KG1 (cell line): ENCODE results near the gene CA10.

ENCODE experiments used
- DNase-seq: peaks from one replicate; lab custom pipeline; 2025; lab: John Stamatoyannopoulos, UW

CA10 gene

GRCh38 chr17:51646539-51646938 is 512.0 kb downstream of the CA10 start:
- no peak for DNase-seq

- no peak for DNase-seq
These were observed 513.5 kb downstream of the CA10 start for GRCh38 chr17:51645056-51645455.

GRCh38 chr17:51643702-51644490 is 514.6 kb downstream of the CA10 start:
- no peak for DNase-seq

DNA sequence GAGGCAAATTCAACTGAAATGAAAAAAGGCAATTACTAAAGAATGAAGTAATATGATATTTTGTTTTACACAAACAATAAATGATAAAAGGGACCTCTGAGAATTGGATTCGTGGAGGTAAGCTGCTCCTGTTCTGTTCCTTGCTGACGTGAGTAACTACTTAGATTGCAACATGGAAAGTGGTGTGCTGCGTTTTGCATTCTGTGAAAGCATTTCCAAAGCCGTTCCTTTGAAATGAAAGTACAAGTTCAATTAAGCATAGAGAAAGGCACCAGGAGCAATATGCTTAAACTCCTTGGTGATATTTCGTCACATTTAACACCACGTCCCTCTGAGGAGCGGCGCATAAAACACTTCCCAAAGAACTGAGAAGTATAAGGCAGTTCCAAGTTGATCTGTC is 516.5 kb downstream of the CA10 start:
- DNase-seq: no peak

DNA sequence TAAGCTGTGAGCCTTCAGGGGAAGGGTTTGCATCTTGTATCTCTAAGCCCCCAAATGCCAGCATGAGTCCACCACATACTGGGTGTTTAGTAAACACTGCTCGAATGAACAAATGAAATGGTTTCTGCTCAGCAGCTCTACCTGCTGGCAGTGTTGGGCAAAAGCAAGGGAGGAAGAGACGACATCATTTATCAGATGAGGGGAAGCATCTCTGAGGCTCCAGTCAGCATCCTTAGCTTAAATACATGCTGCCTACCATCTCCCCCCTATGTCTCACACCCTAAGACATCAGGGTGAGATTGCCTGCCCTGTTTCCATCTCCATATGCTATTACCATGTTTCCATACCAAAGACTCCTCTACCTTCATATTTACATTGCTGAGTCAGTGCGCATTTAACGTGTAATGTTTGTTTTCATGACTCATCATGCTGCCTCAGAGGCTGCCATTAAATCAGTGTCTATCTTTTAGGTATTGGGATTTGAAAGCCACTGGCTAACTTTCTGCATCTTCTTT is 518.3 kb downstream of the CA10 start:
- DNase-seq: no peak

GRCh38 chr17:51638971-51639370 is 519.5 kb downstream of the CA10 start:
- DNase-seq: no peak

DNA sequence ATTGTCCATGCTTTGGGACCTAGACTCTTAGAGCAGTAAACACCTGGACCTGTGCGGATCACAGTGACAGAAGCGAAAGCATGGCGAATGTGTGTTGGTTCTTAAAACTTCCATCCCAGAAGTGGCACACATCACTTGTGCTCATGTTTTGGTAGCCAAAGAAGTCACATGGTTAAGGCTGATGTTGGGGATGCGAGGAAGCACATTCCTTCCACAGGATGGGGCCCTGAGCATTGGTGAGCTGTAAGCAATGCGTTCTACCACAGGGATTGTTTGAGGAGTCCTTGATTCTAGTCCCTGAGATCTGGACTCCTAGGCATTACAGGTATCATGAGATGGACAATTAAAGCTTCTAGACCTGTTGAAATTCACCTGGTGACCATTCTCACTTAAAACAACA is 522.2 kb downstream of the CA10 start:
- DNase-seq: no peak

DNA sequence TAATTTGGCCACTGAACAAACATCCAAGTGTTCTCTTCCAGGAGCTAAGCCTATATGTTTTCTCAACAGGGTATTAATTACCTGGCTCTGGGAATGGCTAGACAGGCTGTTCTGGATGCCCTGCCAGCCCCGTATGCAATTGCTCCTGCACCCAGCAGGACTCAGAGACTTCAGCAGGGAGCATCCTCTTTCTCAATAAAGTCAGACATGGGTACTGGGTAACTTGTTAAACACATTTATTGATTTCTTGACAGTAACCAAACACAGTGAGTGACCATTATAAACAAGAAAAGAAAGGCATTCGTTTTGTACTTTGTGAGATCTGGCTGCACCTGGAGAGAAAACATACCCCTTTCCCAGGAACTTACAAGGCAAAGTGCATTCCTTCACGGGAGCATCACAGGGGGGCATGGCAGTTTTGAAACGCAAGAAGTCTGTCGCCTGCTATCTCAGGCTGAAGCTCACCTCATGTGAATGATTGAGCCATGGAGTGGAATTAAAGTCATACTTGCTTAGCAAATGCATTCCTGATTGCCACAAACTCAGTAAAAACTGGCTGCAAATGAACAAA is 528.3 kb downstream of the CA10 start:
- DNase-seq: no peak

DNA sequence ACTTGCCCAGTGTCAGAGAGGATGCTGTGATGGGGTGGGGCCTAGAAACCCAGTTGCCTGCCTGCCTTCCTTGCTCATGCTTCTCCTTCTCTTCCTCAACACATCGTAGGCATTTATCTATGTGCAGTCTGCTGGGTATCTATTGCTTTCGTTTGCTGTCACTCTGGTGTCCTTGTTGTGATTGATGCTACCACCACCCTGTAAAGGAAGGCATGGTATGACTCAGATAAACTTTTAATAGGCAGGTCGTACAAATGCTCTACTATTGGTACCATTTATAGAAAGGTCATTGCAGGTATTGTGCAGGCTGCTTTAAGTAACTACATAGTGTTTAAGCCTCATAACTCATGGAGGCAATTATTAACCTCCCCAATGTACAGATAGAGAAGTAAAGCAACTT is 529.3 kb downstream of the CA10 start:
- no peak for DNase-seq

DNA sequence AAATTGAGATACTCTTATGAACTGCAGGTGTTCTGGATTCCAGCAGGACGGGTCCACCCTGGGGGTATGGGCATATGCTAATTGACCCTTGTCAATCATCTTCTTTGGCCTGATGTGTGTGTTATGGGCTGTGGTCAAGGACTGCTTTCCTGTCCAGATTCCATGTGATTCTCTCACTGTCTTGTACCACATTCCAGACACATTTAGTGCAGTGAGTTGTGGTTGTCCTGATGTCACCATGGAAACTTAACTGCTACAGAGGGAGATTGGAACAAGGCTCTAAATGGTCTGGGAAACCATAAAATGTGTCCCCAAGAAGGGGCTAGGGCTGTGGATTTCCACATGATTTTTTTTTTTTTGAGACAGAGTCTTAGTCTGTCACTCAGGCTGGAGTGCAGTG is 530.7 kb downstream of the CA10 start:
- DNase-seq: no peak

DNA sequence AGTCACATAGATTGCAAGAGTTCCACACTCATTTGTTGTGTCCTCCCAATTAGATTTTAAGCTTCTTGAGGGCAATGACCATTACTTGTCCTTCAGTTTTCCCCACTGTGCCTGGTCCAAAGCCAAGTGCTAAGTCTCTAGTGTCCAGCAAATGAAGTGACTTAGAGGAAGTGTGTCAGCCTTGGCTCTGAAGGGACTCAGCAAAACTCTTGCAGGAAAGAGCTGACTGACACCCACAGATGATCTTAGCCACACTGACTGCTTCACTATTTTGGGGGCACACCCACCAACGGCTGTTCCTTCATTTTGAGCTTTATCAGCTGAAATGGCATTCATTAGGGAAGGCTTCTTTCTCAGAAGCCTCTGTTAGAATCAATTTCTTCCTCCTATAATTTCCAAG is 540.0 kb downstream of the CA10 start:
- DNase-seq: no peak

DNA sequence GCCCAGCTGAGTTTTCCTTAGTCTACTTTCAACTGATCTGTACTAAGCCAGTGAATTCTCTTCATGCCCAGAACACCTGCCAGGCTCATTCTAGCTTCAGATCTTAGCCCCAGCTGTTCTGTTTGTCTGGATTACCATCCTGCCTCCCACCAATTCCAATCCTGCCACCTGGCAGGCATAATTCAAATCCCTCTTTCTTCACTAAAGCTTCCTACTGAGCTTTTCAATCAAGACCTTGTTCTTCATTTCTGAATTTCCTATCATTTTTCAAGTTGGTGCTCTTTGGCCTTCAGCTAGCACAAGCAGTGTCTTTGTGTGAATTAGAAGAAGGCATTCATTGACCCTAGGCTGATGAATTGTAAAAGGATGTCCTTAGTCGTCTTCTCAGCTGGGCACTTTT is 540.5 kb downstream of the CA10 start:
- no peak for DNase-seq

GRCh38 chr17:51613255-51613654 is 545.3 kb downstream of the CA10 start:
- DNase-seq: no peak

DNA sequence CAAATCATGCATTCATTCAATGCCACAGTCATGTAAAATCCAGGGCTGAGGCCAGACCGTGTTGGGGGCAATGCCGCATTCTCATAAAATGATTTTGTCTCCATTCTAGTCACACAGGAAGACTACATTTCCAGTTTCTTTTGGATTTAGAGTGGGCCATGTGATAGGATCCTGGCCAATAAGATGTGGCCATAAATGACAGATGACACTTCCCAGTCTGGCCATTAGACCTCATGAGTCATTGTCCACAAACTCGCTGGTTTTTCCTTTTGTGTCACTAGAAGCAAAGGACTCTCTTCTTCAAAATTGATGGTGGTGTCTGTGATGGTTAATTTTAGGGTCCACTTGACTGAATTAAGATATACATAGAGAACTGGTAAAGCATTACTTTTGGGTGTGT is 545.8 kb downstream of the CA10 start:
- no peak for DNase-seq

GRCh38 chr17:51611585-51611984 is 546.9 kb downstream of the CA10 start:
- DNase-seq: no peak

DNA sequence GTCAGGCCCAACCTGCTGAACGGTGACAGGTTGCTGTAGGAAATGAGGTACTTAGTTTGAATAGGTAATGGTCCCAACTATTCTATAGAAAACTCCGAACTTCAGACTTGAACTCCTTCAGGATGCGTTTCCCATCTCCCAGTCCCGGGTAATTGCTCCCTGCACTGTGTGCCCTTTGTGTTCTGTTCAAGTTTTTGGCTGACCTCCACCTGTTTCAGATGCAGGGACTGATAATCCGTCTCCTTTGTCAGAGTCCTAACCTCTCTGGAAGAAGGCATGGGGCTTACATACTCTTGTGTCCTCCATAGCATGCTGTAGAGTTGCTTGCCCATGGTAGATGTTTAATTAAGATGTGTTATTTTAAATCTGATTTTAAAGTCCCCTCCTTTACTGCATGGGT is 547.7 kb downstream of the CA10 start:
- no peak for DNase-seq

GRCh38 chr17:51610155-51610554 is 548.4 kb downstream of the CA10 start:
- DNase-seq: no peak

DNA sequence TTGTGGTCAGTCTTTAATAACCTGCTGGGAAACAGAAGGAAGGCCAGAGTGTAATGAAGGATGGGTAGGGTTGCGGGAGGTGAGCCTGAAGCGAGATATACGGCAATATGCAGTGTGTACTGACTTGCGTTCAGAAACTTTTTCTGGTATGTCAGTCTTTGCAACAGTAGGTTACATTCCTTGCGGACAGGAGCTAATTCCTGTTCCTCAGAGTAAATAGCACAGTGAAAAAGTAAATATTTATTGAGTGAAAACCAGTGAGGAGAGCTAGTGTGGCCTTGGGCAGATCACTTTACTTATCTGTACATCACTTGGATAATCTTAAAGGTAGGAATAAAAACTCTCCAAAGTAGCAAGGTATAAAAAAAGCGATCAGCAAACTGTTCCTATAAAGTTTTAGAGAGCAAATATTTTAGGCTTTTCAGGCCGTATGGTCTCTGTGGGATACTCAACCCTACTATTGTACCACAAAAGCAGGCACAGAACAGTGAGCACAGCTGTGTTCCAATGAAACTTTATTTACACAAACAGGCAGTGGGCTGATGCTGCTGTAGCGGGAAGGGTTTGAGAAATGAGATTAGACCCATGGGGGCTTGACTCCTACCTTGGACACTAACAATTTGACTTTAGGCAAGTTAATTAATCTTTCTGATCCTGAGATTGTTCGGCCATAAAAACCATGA is 550.1 kb downstream of the CA10 start:
- DNase-seq: no peak

GRCh38 chr17:51607512-51607911 is 551.0 kb downstream of the CA10 start:
- no peak for DNase-seq

DNA sequence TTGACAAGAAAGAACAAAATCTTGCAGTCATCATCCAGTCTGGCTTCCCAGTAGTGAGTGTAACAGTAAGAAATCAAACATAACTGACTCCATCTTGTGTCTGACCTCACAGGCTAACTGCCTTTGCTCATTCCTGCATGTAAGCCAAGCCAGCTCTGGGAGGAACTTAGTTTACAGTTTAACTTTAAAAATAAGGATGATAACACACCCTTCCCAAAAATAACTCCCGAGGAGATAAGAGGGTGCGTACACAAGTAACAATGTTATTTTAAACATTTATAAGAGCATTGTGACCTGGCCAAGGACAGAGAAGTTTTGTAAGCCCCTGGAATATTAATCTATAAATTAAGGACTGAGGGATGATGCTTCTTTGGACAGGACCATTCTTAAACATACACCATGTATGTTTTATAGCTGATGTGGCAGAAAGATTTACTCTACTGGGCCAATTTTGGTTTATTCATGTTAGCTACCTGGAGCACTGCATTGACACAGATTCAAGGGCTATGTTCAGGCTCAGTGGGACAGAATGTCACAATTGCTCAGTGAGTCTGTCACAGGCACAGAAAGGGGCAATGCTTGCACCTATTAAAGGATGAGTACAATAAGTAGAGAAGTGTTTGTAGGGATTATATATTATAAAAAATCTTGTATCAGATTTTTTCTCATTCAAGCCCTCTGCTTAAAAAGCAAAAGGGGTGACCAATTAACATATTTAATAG is 554.1 kb downstream of the CA10 start:
- DNase-seq: no peak

- no peak for DNase-seq
These were observed 556.8 kb downstream of the CA10 start for GRCh38 chr17:51601622-51602261.

DNA sequence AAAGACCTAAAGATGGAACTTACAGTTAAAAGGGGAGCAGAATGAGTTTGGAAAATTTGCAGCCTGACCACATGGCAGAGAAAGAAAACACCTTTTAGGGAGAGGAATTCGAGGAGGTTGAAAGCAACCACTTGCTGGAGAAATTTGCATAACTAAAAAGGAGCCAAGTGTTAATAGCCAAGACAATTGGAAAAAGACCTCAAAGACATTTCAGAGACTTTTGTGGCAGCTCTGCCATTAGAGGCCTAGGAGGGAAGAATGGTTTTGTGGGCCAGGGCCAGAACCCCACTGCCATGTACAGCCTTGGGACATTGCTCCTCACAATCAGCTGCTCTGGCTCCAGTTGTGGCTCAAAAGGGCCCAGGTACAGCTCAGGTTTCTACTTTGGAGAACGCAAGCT is 559.7 kb downstream of the CA10 start:
- no peak for DNase-seq
